GM12878 (cell line): ENCODE measurements around the gene ELK4. TPM values are rescaled to one million over a fixed set of nuclear protein-coding genes. Genes with fewer than 3 reads are reported as not detected.
A peak's percentile ranks its signal among the peaks of the same experiment; 100 is the strongest.

Experiments used
- ASH2L ChIP-seq: fragments of 300-600, 200-600 bp; sonication (generic); IDR thresholded peaks from 2 replicates; pipeline ENCODE4 v1.6.1; 2017; ENCODE audit warnings: low read depth, mild to moderate bottlenecking, borderline replicate concordance
- CBFB ChIP-seq: IDR thresholded peaks from 2 replicates; pipeline ENCODE4 v1.6.1; 2016; ENCODE audit warnings: antibody characterized with exemption, low read depth
- E4F1 ChIP-seq: fragments of 450-650 bp; IDR thresholded peaks from 2 replicates; pipeline ENCODE4 v1.6.1; 2018; ENCODE audit warnings: borderline replicate concordance, mild to moderate bottlenecking; ENCODE audit not compliant: partially characterized antibody
- GABPA ChIP-seq: IDR thresholded peaks from 2 replicates; pipeline ENCODE4 v1.6.1; 2014; ENCODE audit warnings: antibody characterized with exemption, low read depth, mild to moderate bottlenecking, inconsistent platforms
- HDAC2 ChIP-seq: fragments of 200-600 bp; sonication (generic); IDR thresholded peaks from 2 replicates; pipeline ENCODE4 v1.6.1; 2017
- JUNB ChIP-seq: IDR thresholded peaks from 2 replicates; pipeline ENCODE4 v1.6.1; 2016; ENCODE audit warnings: antibody characterized with exemption, mild to moderate bottlenecking
- JUND ChIP-seq: IDR thresholded peaks from 2 replicates; pipeline ENCODE4 v1.6.1; 2012; ENCODE audit warnings: low read depth, mild to moderate bottlenecking, low read length, improper control_type of control experiment, moderate library complexity
- MXI1 ChIP-seq: fragments of 150-350 bp; IDR thresholded peaks from 2 replicates; pipeline ENCODE4 v1.6.1; 2011; ENCODE audit warnings: low read depth, mild to moderate bottlenecking, inconsistent platforms, low read length, improper control_type of control experiment
- NKRF ChIP-seq: fragments of 450-650 bp; conservative IDR thresholded peaks from 2 replicates; pipeline ENCODE4 v1.6.1; 2017; ENCODE audit warnings: mild to moderate bottlenecking, moderate library complexity
- RAD21 ChIP-seq: IDR thresholded peaks from 2 replicates; pipeline ENCODE4 v1.6.1; 2011; ENCODE audit warnings: mild to moderate bottlenecking, low read depth, low read length, moderate library complexity; ENCODE audit not compliant: insufficient read depth
- SKIL ChIP-seq: fragments of 450-650 bp; IDR thresholded peaks from 2 replicates; pipeline ENCODE4 v1.6.1; 2017; ENCODE audit warnings: mild to moderate bottlenecking, low read depth, inconsistent platforms; ENCODE audit not compliant: poor library complexity, severe bottlenecking
- SP1 ChIP-seq: IDR thresholded peaks from one replicate; pipeline ENCODE4 v1.6.1; 2011; ENCODE audit warnings: low read depth, low read length
- TCF3 ChIP-seq: IDR thresholded peaks from 2 replicates; pipeline ENCODE4 v1.6.1; 2012; ENCODE audit warnings: low read depth, mild to moderate bottlenecking, low read length, borderline replicate concordance; ENCODE audit not compliant: insufficient read depth
- WRNIP1 ChIP-seq: IDR thresholded peaks from 2 replicates; pipeline ENCODE4 v1.6.1; 2011; ENCODE audit warnings: low read depth, low read length, improper control_type of control experiment, borderline replicate concordance
- ZBTB11 ChIP-seq: fragments of 450-650 bp; formaldehyde crosslinking; IDR thresholded peaks from 2 replicates; pipeline ENCODE4 v1.5.0; 2022; ENCODE audit warnings: mild to moderate bottlenecking, missing genetic modification characterization
- ZNF592 ChIP-seq: fragments of 450-650 bp; IDR thresholded peaks from 2 replicates; pipeline ENCODE4 v1.6.1; 2017; ENCODE audit warnings: mild to moderate bottlenecking, moderate library complexity
- ZSCAN29 ChIP-seq: fragments of 450-650 bp; IDR thresholded peaks from 2 replicates; pipeline ENCODE4 v1.6.1; 2017; ENCODE audit warnings: mild to moderate bottlenecking, moderate library complexity
- polyA plus RNA-seq, 11 experiments: library from polyadenylated mRNA; depleted of rRNA in 4 of 11; unstranded in 6 of 11; stranded (reverse) in 5 of 11; fragments of >200 nt; fragmentation: Nextera tagmentation in 4 of 11; fragmentation: Illumina TruSeq in 1 of 11; extraction: Ambion mirVana in 4 of 11; extraction: Trizol in 1 of 11; gene quantifications; 1 replicate in 1 of 11; 2 replicates in 10 of 11; pipeline versions ENCODE4 v1.2.1 to v1.2.3, GENCODE V29; 2011 to 2016; ENCODE audit warnings: inconsistent platforms in 2 of 11, missing spikeins in 2 of 11, low read depth in 1 of 11
- total RNA-seq, 4 experiments: library from RNA; depleted of rRNA in 3 of 4; stranded (reverse); fragments of >200 nt in 3 of 4; fragmentation: Illumina TruSeq in 1 of 4; extraction: Trizol in 1 of 4; gene quantifications; 2 replicates each; pipeline versions ENCODE4 v1.2.1 to v1.2.3, GENCODE V29; 2013 to 2021

ELK4 gene
- total and polyA plus RNA-seq, 10 of the 15 experiments (the other 5 are each of a cell fraction or from before 2014, with no cell fraction given): 5.2 to 71.5 (median 18.5) TPM

- TF ChIP-seq TCF3: no peak
- no peak for TF ChIP-seq ASH2L
- TF ChIP-seq RAD21: no peak
- TF ChIP-seq JUNB: peak; percentile 95
- TF ChIP-seq ZBTB11 (CRISPR knock-in tag): no peak
- TF ChIP-seq ZSCAN29: no peak
- TF ChIP-seq MXI1: no peak
- TF ChIP-seq E4F1: no peak
- peak; percentile 88 for TF ChIP-seq JUND
- no peak for TF ChIP-seq GABPA
- TF ChIP-seq HDAC2: no peak
- no peak for TF ChIP-seq ZNF592
- TF ChIP-seq SKIL: no peak
- TF ChIP-seq SP1: no peak
- no peak for TF ChIP-seq NKRF
- no peak for TF ChIP-seq WRNIP1
- no peak for TF ChIP-seq CBFB
Observed at GRCh38 chr1:205600085-205600484, 31.7 kb downstream of the ELK4 start (continued).
